MM.1S (cell line): ENCODE data around the gene RBBP5.
"Not testable (repeated sequence)": the region's sequence is repeated elsewhere in the genome, so short reads cannot be mapped to it uniquely, and the experiment has no call there.

Experiments
- DNase-seq: peaks from one replicate; pipeline ENCODE4 v3.0.0-alpha.2; 2015
- H2AFZ ChIP-seq: fragments of 300-600 bp; sonication (generic); 2 replicates; pipeline ENCODE4 v1.6.0; 2016; ENCODE audit warnings: antibody characterized with exemption, low read length
- H3F3A ChIP-seq: fragments of 300-600 bp; sonication (generic); 2 replicates; pipeline ENCODE4 v1.6.1; 2016; ENCODE audit warnings: mild to moderate bottlenecking, antibody characterized with exemption, low read length, moderate library complexity, mixed read lengths; ENCODE audit not compliant: insufficient read depth
- H3K27ac ChIP-seq: fragments of 300-600 bp; sonication (generic); 2 replicates; pipeline ENCODE4 v1.5.1; 2016; ENCODE audit warnings: mild to moderate bottlenecking, low read length
- H3K27me3 ChIP-seq: fragments of 300-600 bp; sonication (generic); replicated peaks from 2 replicates; pipeline ENCODE4 v1.6.0; 2016; ENCODE audit warnings: low read length; ENCODE audit not compliant: insufficient read depth
- H3K36me3 ChIP-seq: fragments of 300-600 bp; sonication (generic); replicated peaks from 2 replicates; pipeline ENCODE4 v1.6.1; 2016; ENCODE audit warnings: mild to moderate bottlenecking, low read length, mixed read lengths; ENCODE audit not compliant: insufficient read depth
- H3K4me1 ChIP-seq: fragments of 300-600 bp; sonication (generic); 2 replicates; pipeline ENCODE4 v1.6.1; 2016; ENCODE audit warnings: low read length, mixed read lengths
- H3K4me2 ChIP-seq: fragments of 300-600 bp; sonication (generic); 2 replicates; pipeline ENCODE4 v1.6.0; 2016; ENCODE audit warnings: low read depth, low read length
- H3K4me3 ChIP-seq: fragments of 300-600 bp; sonication (generic); 2 replicates; pipeline ENCODE4 v1.5.1; 2016; ENCODE audit warnings: low read length, mixed read lengths
- H3K79me2 ChIP-seq: fragments of 300-600 bp; sonication (generic); 2 replicates; pipeline ENCODE4 v1.6.1; 2016; ENCODE audit warnings: mixed run types, low read length, mixed read lengths
- H3K9ac ChIP-seq: fragments of 300-600 bp; sonication (generic); 2 replicates; pipeline ENCODE4 v1.6.1; 2016; ENCODE audit warnings: low read length, mixed read lengths
- H3K9me2 ChIP-seq: fragments of 300-600 bp; sonication (generic); replicated peaks from 2 replicates; pipeline ENCODE4 v1.6.1; 2016; ENCODE audit warnings: mild to moderate bottlenecking, low read length, mixed read lengths; ENCODE audit not compliant: insufficient read depth
- H3K9me3 ChIP-seq: fragments of 300-600 bp; sonication (generic); replicated peaks from 2 replicates; pipeline ENCODE4 v1.6.1; 2016; ENCODE audit warnings: mild to moderate bottlenecking, low read length, mixed read lengths; ENCODE audit not compliant: insufficient read depth
- H4K20me1 ChIP-seq: fragments of 300-600 bp; sonication (generic); 2 replicates; pipeline ENCODE4 v1.6.1; 2016; ENCODE audit warnings: mild to moderate bottlenecking, low read length, moderate library complexity, mixed read lengths; ENCODE audit not compliant: insufficient read depth
- CTCF ChIP-seq: fragments of 300-600 bp; sonication (generic); IDR thresholded peaks from 2 replicates; pipeline ENCODE4 v1.5.1; 2016; ENCODE audit warnings: antibody characterized with exemption, low read length, mixed read lengths
- EZH2 ChIP-seq: fragments of 300-600 bp; sonication (generic); optimal IDR thresholded peaks from 2 replicates; pipeline ENCODE3; 2017; ENCODE audit warnings: low read depth, mild to moderate bottlenecking, antibody characterized with exemption, low read length, mixed read lengths
- EZH2phosphoT487 ChIP-seq: fragments of 300-600 bp; sonication (generic); IDR thresholded peaks from 2 replicates; pipeline ENCODE4 v1.6.1; 2018; ENCODE audit warnings: antibody characterized with exemption, low read length

The RBBP5 gene

DNA sequence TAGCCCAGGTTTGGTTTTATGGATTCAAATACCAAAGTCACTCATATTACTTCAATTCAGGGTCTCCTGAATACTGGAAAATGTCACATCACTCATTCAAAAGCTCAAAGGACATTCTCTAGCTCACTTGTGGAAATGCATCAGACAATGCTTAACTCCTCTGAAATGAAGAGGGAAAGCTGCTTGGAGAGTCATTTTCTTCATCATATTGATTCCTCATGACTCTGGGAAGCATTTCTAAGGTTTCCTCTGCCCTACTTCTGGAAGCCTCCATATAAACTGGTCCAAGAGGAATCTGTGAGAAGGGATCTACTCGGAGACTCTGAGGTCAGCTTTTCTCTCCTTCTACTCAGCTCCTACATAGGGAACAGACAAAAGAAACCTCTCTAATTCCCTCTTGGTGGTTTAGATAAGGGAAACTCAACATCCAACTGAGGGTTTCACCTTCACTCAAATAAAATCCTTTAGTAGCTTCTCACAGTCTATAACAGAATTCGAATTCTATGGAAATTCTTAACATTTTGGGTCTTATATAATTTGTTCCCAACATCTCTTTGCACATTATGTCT, 36.4 kb upstream of the RBBP5 start:
- H3K9me3 ChIP-seq: no peaks in the 10 kb centered on the region
- TF ChIP-seq CTCF (no peak), EZH2phosphoT487 (no peak), EZH2 (no peak)

GRCh38 chr1:205155665-205156377, 34.0 kb upstream of the RBBP5 start:
- peaks cover 16% of the 10 kb centered on the region for H3K36me3 ChIP-seq
- not testable (repeated sequence) for H3K27ac ChIP-seq, H3K79me2 ChIP-seq, H3F3A ChIP-seq, H2AFZ ChIP-seq, H3K9ac ChIP-seq, H4K20me1 ChIP-seq, H3K4me1 ChIP-seq, H3K9me3 ChIP-seq, H3K4me3 ChIP-seq, H3K27me3 ChIP-seq, H3K9me2 ChIP-seq, DNase-seq, H3K4me2 ChIP-seq

More for the DNA sequence above, 36.4 kb upstream of the RBBP5 start:
- Histone ChIP-seq H3K9me2 (no peaks in the 10 kb centered on the region), H3K36me3 (peaks cover 19% of the 10 kb centered on the region), H3K4me1 (no peaks in the 10 kb centered on the region), H2AFZ (no peak overlapping the region), H3F3A (no peaks in the 10 kb centered on the region), H3K4me3 (no peak overlapping the region), H3K9ac (no peak overlapping the region), H3K4me2 (no peak overlapping the region), H3K27me3 (no peaks in the 10 kb centered on the region), H4K20me1 (no peaks in the 10 kb centered on the region), H3K79me2 (no peaks in the 10 kb centered on the region), H3K27ac (no peak overlapping the region)
- DNase-seq: no peak

- Histone ChIP-seq H3K4me1 (no peaks in the 10 kb centered on the region), H3K27ac (no peak overlapping the region), H3K4me3 (no peak overlapping the region), H3K9ac (no peak overlapping the region), H3F3A (no peaks in the 10 kb centered on the region), H3K36me3 (peaks cover 7% of the 10 kb centered on the region; the same call in 1 of the 2 replicates), H3K9me2 (no peaks in the 10 kb centered on the region), H2AFZ (no peak overlapping the region), H3K9me3 (no peaks in the 10 kb centered on the region), H3K79me2 (no peaks in the 10 kb centered on the region), H3K27me3 (no peaks in the 10 kb centered on the region), H4K20me1 (no peaks in the 10 kb centered on the region), H3K4me2 (no peak overlapping the region)
- DNase-seq: no peak
- TF ChIP-seq CTCF: no peak
- TF ChIP-seq EZH2: no peak
- TF ChIP-seq EZH2phosphoT487: no peak
Measured at GRCh38 chr1:205152505-205152904, 30.7 kb upstream of the RBBP5 start.
